ENCODE measurements around the gene MAPK1. TPM values are rescaled to one million over a fixed set of nuclear protein-coding genes. Genes with fewer than 3 reads are reported as not detected.

Gene MAPK1
- total and polyA plus RNA-seq, 7 experiments from 2014 or later: 58.3 to 120 (median 97.0) TPM

DNA sequence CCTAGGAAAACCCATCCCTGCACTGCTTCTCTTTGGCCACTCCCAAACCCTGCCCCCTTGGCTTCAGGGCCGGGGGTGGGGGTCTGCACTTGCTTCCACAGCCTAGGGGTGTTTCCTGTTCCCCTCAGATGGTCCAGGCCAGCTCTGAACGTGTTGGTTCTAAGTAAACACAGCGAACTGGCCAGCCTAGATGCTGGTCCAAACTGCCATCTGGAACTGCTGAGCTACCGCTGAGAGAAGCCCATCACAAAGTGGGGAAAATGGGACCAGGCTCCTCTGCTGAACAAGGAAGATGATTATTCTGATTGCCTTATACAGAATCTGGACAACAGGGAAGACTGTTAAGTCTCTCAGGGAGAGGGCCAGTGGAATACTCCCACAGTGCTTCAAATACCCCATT, 108.4 kb downstream of the MAPK1 start:
- H3K27ac ChIP-seq (ENCODE audit: low read depth, low read length): no peak overlapping the region
- Mint-ChIP-seq H3K4me3 (no peak overlapping the region), H3K9me3 (no peaks in the 10 kb centered on the region), H3K4me1 (peaks cover 0 to 25% (median 2%) of the 10 kb centered on the region in 7 donors), H3K27ac (peak overlapping the region in 3 of 9 donors; percentile 9 to 63 (median 50)), H3K27me3 (no peaks in the 10 kb centered on the region), H3K36me3 (peaks cover 3 to 36% (median 23%) of the 10 kb centered on the region in 5 donors)
- intact Hi-C loops (cut with micrococcal nuclease): no loop called here
- CTCF ChIA-PET: no interaction called here
- POLR2A ChIA-PET: no interaction called here
- peaks cover 0 to 57% of the 10 kb centered on the region in 2 donors for H3K4me1 ChIP-seq (ENCODE audit: control insufficient read depth in 2 of 2, insufficient read depth in 2 of 2, low read length in 2 of 2)
- DNase-seq (no peak), ATAC-seq (no peak)
- no peaks in the 10 kb centered on the region for H3K27me3 ChIP-seq (ENCODE audit: control insufficient read depth in 2 of 2, insufficient read depth in 2 of 2, low read length in 2 of 2)
- no peak overlapping the region for H3K4me3 ChIP-seq (ENCODE audit: low read length)
- H3K36me3 ChIP-seq (ENCODE audit: control insufficient read depth in 2 of 3, insufficient read depth in 3 of 3, low read length in 3 of 3): peaks cover 0 to 52% (median 22%) of the 10 kb centered on the region in 3 experiments
- no peaks in the 10 kb centered on the region for H3K9me3 ChIP-seq (ENCODE audit: control insufficient read depth in 2 of 3, low read length in 3 of 3)

DNA sequence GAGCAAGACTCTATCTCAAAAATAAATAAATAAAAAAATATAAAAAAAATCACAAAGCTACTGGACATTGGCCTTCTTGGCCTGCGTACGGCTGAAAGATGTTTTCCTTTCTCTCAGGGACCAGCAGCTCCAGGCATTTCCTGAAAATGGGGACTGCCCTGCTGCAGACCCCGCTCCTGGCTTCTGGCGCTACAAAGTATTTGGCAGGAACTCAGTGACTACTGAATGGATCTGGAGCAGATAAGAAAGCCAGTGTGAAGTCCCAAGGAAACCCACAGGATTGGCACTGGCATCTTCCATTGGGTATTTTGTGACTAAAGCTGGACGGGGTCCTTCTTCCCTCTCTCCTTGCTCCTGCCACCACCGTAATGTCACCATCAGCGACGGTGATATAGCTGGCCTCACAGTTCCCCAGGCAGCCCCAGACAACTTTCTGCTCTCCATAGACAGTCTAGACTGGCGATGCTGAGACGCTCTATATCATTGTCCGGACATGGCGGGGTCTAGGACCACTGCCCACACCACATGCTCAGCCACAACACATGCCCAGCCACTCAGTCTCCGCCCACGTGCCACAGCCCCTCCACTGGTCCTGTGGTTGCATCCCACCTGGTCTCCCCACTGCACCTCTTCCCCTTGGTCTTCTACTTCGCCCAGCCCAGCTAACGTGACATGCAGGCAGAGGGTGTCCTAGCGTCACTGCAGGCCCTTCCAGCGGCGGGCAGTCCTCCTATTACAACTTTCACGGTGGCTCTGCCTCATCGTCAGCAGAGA, 109.2 kb downstream of the MAPK1 start:
- Histone ChIP-seq H3K27ac (ENCODE audit: low read depth, low read length) (no peak overlapping the region), H3K36me3 (ENCODE audit: control insufficient read depth in 2 of 3, insufficient read depth in 3 of 3, low read length in 3 of 3) (peaks cover 0 to 44% (median 17%) of the 10 kb centered on the region in 3 experiments), H3K27me3 (ENCODE audit: control insufficient read depth in 2 of 2, insufficient read depth in 2 of 2, low read length in 2 of 2) (no peaks in the 10 kb centered on the region), H3K4me3 (ENCODE audit: low read length) (no peak overlapping the region), H3K9me3 (ENCODE audit: control insufficient read depth in 2 of 3, low read length in 3 of 3) (no peaks in the 10 kb centered on the region), H3K4me1 (ENCODE audit: control insufficient read depth in 2 of 2, insufficient read depth in 2 of 2, low read length in 2 of 2) (peaks cover 0 to 49% of the 10 kb centered on the region in 2 donors)
- peaks cover 0 to 19% (median 0%) of the 10 kb centered on the region in 7 donors for H3K4me1 Mint-ChIP-seq
- no peak overlapping the region for H3K4me3 Mint-ChIP-seq
- H3K36me3 Mint-ChIP-seq: peaks cover 3 to 28% (median 18%) of the 10 kb centered on the region in 5 donors
- ATAC-seq: no peak
- DNase-seq: no peak
- H3K27ac Mint-ChIP-seq: peak overlapping the region in 2 of 9 donors; percentile 50 to 51
- H3K27me3 Mint-ChIP-seq: no peaks in the 10 kb centered on the region
- CTCF ChIA-PET: no interaction called here
- POLR2A ChIA-PET: no interaction called here
- intact Hi-C loops (cut with micrococcal nuclease): no loop called here
- no peaks in the 10 kb centered on the region for H3K9me3 Mint-ChIP-seq

- peaks cover 0 to 22% (median 10%) of the 10 kb centered on the region in 5 donors for H3K36me3 Mint-ChIP-seq
- intact Hi-C loops (cut with micrococcal nuclease): no loop called here
- ATAC-seq: no peak
- CTCF ChIA-PET: no interaction called here
- no peaks in the 10 kb centered on the region for H3K9me3 ChIP-seq (ENCODE audit: control insufficient read depth in 2 of 3, low read length in 3 of 3)
- H3K27ac ChIP-seq (ENCODE audit: low read depth, low read length): no peak overlapping the region
- peaks cover 0 to 29% (median 7%) of the 10 kb centered on the region in 3 experiments for H3K36me3 ChIP-seq (ENCODE audit: control insufficient read depth in 2 of 3, insufficient read depth in 3 of 3, low read length in 3 of 3)
- H3K27me3 ChIP-seq (ENCODE audit: control insufficient read depth in 2 of 2, insufficient read depth in 2 of 2, low read length in 2 of 2): no peaks in the 10 kb centered on the region
- no peak for DNase-seq
- peaks cover 0 to 25% of the 10 kb centered on the region in 2 donors for H3K4me1 ChIP-seq (ENCODE audit: control insufficient read depth in 2 of 2, insufficient read depth in 2 of 2, low read length in 2 of 2)
- no peak overlapping the region for H3K4me3 ChIP-seq (ENCODE audit: low read length)
- POLR2A ChIA-PET: no interaction called here
- H3K9me3 Mint-ChIP-seq: no peaks in the 10 kb centered on the region
- H3K4me1 Mint-ChIP-seq: peaks cover 0 to 27% (median 0%) of the 10 kb centered on the region in 7 donors
- no peak overlapping the region for H3K4me3 Mint-ChIP-seq
- H3K27ac Mint-ChIP-seq: peak overlapping the region in 1 of 9 donors; percentile 9
- H3K27me3 Mint-ChIP-seq: no peaks in the 10 kb centered on the region
Observed at GRCh38 chr22:21755851-21756284, 111.6 kb downstream of the MAPK1 start.

GRCh38 chr22:21754523-21754922, 112.9 kb downstream of the MAPK1 start:
- H3K27me3 ChIP-seq (ENCODE audit: control insufficient read depth in 2 of 2, insufficient read depth in 2 of 2, low read length in 2 of 2): no peaks in the 10 kb centered on the region
- Mint-ChIP-seq H3K27ac (peak overlapping the region in 3 of 9 donors; percentile 28 to 65 (median 32)), H3K36me3 (peaks cover 0 to 22% (median 10%) of the 10 kb centered on the region in 5 donors), H3K4me1 (peaks cover 0 to 23% (median 0%) of the 10 kb centered on the region in 7 donors), H3K27me3 (no peaks in the 10 kb centered on the region), H3K9me3 (no peaks in the 10 kb centered on the region), H3K4me3 (no peak overlapping the region)
- DNase-seq (no peak), ATAC-seq (peak; percentile 54)
- H3K4me3 ChIP-seq (ENCODE audit: low read length): no peak overlapping the region
- H3K4me1 ChIP-seq (ENCODE audit: control insufficient read depth in 2 of 2, insufficient read depth in 2 of 2, low read length in 2 of 2): peaks cover 0 to 13% of the 10 kb centered on the region in 2 donors
- intact Hi-C loops (cut with micrococcal nuclease): no loop called here
- H3K27ac ChIP-seq (ENCODE audit: low read depth, low read length): no peak overlapping the region
- ChIA-PET CTCF (no interaction called here), POLR2A (no interaction called here)
- peaks cover 0 to 22% (median 4%) of the 10 kb centered on the region in 3 experiments for H3K36me3 ChIP-seq (ENCODE audit: control insufficient read depth in 2 of 3, insufficient read depth in 3 of 3, low read length in 3 of 3)
- H3K9me3 ChIP-seq (ENCODE audit: control insufficient read depth in 2 of 3, low read length in 3 of 3): no peaks in the 10 kb centered on the region

GRCh38 chr22:21753374-21754111, 113.9 kb downstream of the MAPK1 start:
- Mint-ChIP-seq H3K27me3 (no peaks in the 10 kb centered on the region), H3K4me3 (no peak overlapping the region), H3K9me3 (no peaks in the 10 kb centered on the region), H3K36me3 (peaks cover 0 to 16% (median 7%) of the 10 kb centered on the region in 5 donors), H3K4me1 (peaks cover 0 to 17% (median 0%) of the 10 kb centered on the region in 7 donors), H3K27ac (no peak overlapping the region)
- CTCF ChIA-PET: no interaction called here
- H3K36me3 ChIP-seq (ENCODE audit: control insufficient read depth in 2 of 3, insufficient read depth in 3 of 3, low read length in 3 of 3): peaks cover 0 to 12% (median 0%) of the 10 kb centered on the region in 3 experiments
- ATAC-seq (no peak), DNase-seq (no peak)
- intact Hi-C loops (cut with micrococcal nuclease): no loop called here
- no peaks in the 10 kb centered on the region for H3K9me3 ChIP-seq (ENCODE audit: control insufficient read depth in 2 of 3, low read length in 3 of 3)
- H3K4me3 ChIP-seq (ENCODE audit: low read length): no peak overlapping the region
- H3K27ac ChIP-seq (ENCODE audit: low read depth, low read length): no peak overlapping the region
- POLR2A ChIA-PET: interaction anchor here (0.8 kb wide), 1 partner anchor 11 kb away, joined by 3 read pairs; no protein-coding TSS in a partner anchor
- peaks cover 0 to 3% of the 10 kb centered on the region in 2 donors for H3K4me1 ChIP-seq (ENCODE audit: control insufficient read depth in 2 of 2, insufficient read depth in 2 of 2, low read length in 2 of 2)
- H3K27me3 ChIP-seq (ENCODE audit: control insufficient read depth in 2 of 2, insufficient read depth in 2 of 2, low read length in 2 of 2): no peaks in the 10 kb centered on the region

- no peak overlapping the region for H3K27ac ChIP-seq (ENCODE audit: low read depth, low read length)
- Mint-ChIP-seq H3K27ac (peak overlapping the region in 2 of 9 donors; percentile 5 to 8), H3K36me3 (peaks cover 0 to 12% (median 3%) of the 10 kb centered on the region in 5 donors), H3K9me3 (no peaks in the 10 kb centered on the region), H3K4me1 (peaks cover 0 to 16% (median 0%) of the 10 kb centered on the region in 7 donors), H3K27me3 (no peaks in the 10 kb centered on the region), H3K4me3 (no peak overlapping the region)
- no peaks in the 10 kb centered on the region for H3K4me1 ChIP-seq (ENCODE audit: control insufficient read depth in 2 of 2, insufficient read depth in 2 of 2, low read length in 2 of 2)
- H3K27me3 ChIP-seq (ENCODE audit: control insufficient read depth in 2 of 2, insufficient read depth in 2 of 2, low read length in 2 of 2): no peaks in the 10 kb centered on the region
- ATAC-seq (no peak), DNase-seq (no peak)
- ChIA-PET POLR2A (no interaction called here), CTCF (no interaction called here)
- H3K9me3 ChIP-seq (ENCODE audit: control insufficient read depth in 2 of 3, low read length in 3 of 3): no peaks in the 10 kb centered on the region
- intact Hi-C loops (cut with micrococcal nuclease): no loop called here
- H3K4me3 ChIP-seq (ENCODE audit: low read length): no peak overlapping the region
- peaks cover 0 to 6% (median 0%) of the 10 kb centered on the region in 3 experiments for H3K36me3 ChIP-seq (ENCODE audit: control insufficient read depth in 2 of 3, insufficient read depth in 3 of 3, low read length in 3 of 3)
Observed at GRCh38 chr22:21752276-21752675, 115.2 kb downstream of the MAPK1 start.

Data from naive thymus-derived CD4-positive, alpha-beta T cell (primary cell).